Measurements from ENCODE around the gene PPP1R1A. TPM values are rescaled to one million over a fixed set of nuclear protein-coding genes. Genes with fewer than 3 reads are reported as not detected.

Gene PPP1R1A
- total and polyA plus RNA-seq, 2 donors (not counting 1 experiment from before 2014, with no cell fraction given): not detected

DNA sequence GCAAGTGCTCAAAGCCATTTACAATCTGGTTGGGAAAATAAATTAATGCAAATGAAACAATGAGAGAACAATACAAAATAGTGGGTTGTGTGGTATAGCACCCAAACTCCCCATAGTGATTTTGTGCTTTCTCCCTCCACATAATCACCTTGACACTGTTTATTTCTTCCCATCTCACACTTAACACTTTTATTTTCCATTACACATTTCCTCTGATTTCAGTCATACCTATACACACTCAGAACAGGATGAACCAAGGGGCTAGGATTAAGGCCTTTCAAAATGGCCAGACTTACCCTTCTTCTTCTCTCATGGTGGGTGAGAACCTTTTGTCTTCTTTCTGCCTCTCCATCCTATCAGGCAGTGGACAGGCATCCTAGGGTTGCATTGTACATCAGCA lies 53.0 kb downstream of the PPP1R1A start:
- H3K27me3 Mint-ChIP-seq: no peaks in the 10 kb centered on the region
- ChIA-PET POLR2A (no interaction called here), CTCF (interaction anchor here (0.8 kb wide), 1 partner anchor 44 kb away, joined by 5 read pairs; no protein-coding TSS in a partner anchor)
- Histone ChIP-seq H3K4me3 (ENCODE audit: control extremely low read depth in 1 of 5, extremely low read depth in 1 of 5, insufficient read depth in 1 of 5, low read depth in 2 of 5, low read length in 4 of 5) (no peak overlapping the region), H3K27ac (ENCODE audit: low read length in 2 of 2) (no peak overlapping the region), H3K27me3 (replicated peaks in 1 of 4; ENCODE audit: control extremely low read depth in 1 of 4, control insufficient read depth in 3 of 4, insufficient read depth in 4 of 4, low read length in 3 of 4) (no peaks in the 10 kb centered on the region), H3K4me2 (replicated peaks; ENCODE audit: low read depth, low read length, poor library complexity, severe bottlenecking) (no peak overlapping the region), H3K9me3 (ENCODE audit: control extremely low read depth in 1 of 3, control insufficient read depth in 2 of 3, insufficient read depth in 1 of 3, low read length in 2 of 3) (no peaks in the 10 kb centered on the region), H2AFZ (ENCODE audit: insufficient read depth, low read depth, low read length, poor library complexity, severe bottlenecking) (no peak overlapping the region), H3K4me1 (ENCODE audit: control insufficient read depth in 2 of 2, insufficient read depth in 2 of 2, low read length in 2 of 2) (no peaks in the 10 kb centered on the region), H3K79me2 (ENCODE audit: control insufficient read depth, insufficient read depth, low read length) (no peaks in the 10 kb centered on the region), H3K9ac (ENCODE audit: low read length) (peak overlapping the region; percentile 6), H4K20me1 (ENCODE audit: control insufficient read depth, insufficient read depth, low read length, poor library complexity, severe bottlenecking) (no peaks in the 10 kb centered on the region), H3K36me3 (replicated peaks in 1 of 2; ENCODE audit: control extremely low read depth in 1 of 2, control insufficient read depth in 1 of 2, extremely low read depth in 1 of 2, insufficient read depth in 2 of 2, low read length in 1 of 2) (peaks cover 24 to 99% of the 10 kb centered on the region in 2 experiments)
- intact Hi-C loops (cut with micrococcal nuclease): no loop called here
- no peaks in the 10 kb centered on the region for H3K9me3 Mint-ChIP-seq (ENCODE audit: insufficient read depth)
- DNase-seq: no peak
- H3K27ac Mint-ChIP-seq: peak overlapping the region; percentile 1
- no peaks in the 10 kb centered on the region for H3K4me1 Mint-ChIP-seq
- TF ChIP-seq, protein P1, sequence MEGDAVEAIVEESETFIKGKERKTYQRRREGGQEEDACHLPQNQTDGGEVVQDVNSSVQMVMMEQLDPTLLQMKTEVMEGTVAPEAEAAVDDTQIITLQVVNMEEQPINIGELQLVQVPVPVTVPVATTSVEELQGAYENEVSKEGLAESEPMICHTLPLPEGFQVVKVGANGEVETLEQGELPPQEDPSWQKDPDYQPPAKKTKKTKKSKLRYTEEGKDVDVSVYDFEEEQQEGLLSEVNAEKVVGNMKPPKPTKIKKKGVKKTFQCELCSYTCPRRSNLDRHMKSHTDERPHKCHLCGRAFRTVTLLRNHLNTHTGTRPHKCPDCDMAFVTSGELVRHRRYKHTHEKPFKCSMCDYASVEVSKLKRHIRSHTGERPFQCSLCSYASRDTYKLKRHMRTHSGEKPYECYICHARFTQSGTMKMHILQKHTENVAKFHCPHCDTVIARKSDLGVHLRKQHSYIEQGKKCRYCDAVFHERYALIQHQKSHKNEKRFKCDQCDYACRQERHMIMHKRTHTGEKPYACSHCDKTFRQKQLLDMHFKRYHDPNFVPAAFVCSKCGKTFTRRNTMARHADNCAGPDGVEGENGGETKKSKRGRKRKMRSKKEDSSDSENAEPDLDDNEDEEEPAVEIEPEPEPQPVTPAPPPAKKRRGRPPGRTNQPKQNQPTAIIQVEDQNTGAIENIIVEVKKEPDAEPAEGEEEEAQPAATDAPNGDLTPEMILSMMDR (IDR thresholded peaks at IDR 0.05): no peak
- no peak for TF ChIP-seq EZH2 (IDR thresholded peaks at IDR 0.05; ENCODE audit: borderline replicate concordance, insufficient read depth, low read depth, low read length, poor library complexity, severe bottlenecking)
- no peak overlapping the region for H3K4me3 Mint-ChIP-seq
- ATAC-seq (ENCODE audit: low read depth): no peak

- peaks cover 4% of the 10 kb centered on the region for H3K4me1 Mint-ChIP-seq
- peaks cover 39% of the 10 kb centered on the region for H4K20me1 ChIP-seq (ENCODE audit: control insufficient read depth, insufficient read depth, low read length, poor library complexity, severe bottlenecking)
- H3K27me3 ChIP-seq (replicated peaks in 1 of 4; ENCODE audit: control extremely low read depth in 1 of 4, control insufficient read depth in 3 of 4, insufficient read depth in 4 of 4, low read length in 3 of 4): no peaks in the 10 kb centered on the region
- TF ChIP-seq EZH2 (IDR thresholded peaks at IDR 0.05; ENCODE audit: borderline replicate concordance, insufficient read depth, low read depth, low read length, poor library complexity, severe bottlenecking): no peak
- TF ChIP-seq, protein P1 (IDR thresholded peaks at IDR 0.05): no peak
- 100% methylated on average over 4 of the region's 4 CpGs for WGBS (ENCODE audit: insufficient coverage)
- H3K9me3 Mint-ChIP-seq (ENCODE audit: insufficient read depth): no peaks in the 10 kb centered on the region
- ChIA-PET POLR2A (no interaction called here), CTCF (interaction anchor here (1.8 kb wide), 1 partner anchor 10 kb away, joined by 5 read pairs; no protein-coding TSS in a partner anchor)
- ATAC-seq (ENCODE audit: low read depth) (no peak), DNase-seq (no peak)
- no peaks in the 10 kb centered on the region for H3K9me3 ChIP-seq (ENCODE audit: control extremely low read depth in 1 of 3, control insufficient read depth in 2 of 3, insufficient read depth in 1 of 3, low read length in 2 of 3)
- H3K9ac ChIP-seq (ENCODE audit: low read length): no peak overlapping the region
- H2AFZ ChIP-seq (ENCODE audit: insufficient read depth, low read depth, low read length, poor library complexity, severe bottlenecking): no peak overlapping the region
- no peak overlapping the region for H3K27ac Mint-ChIP-seq
- H3K27ac ChIP-seq (ENCODE audit: low read length in 2 of 2): no peak overlapping the region
- intact Hi-C loops (cut with micrococcal nuclease): no loop called here
- no peak overlapping the region for H3K4me2 ChIP-seq (replicated peaks; ENCODE audit: low read depth, low read length, poor library complexity, severe bottlenecking)
- H3K4me3 Mint-ChIP-seq: no peak overlapping the region
- H3K4me3 ChIP-seq (ENCODE audit: control extremely low read depth in 1 of 5, extremely low read depth in 1 of 5, insufficient read depth in 1 of 5, low read depth in 2 of 5, low read length in 4 of 5): no peak overlapping the region
- H3K36me3 ChIP-seq (replicated peaks in 1 of 2; ENCODE audit: control extremely low read depth in 1 of 2, control insufficient read depth in 1 of 2, extremely low read depth in 1 of 2, insufficient read depth in 2 of 2, low read length in 1 of 2): peaks cover 40 to 99% of the 10 kb centered on the region in 2 experiments
- no peaks in the 10 kb centered on the region for H3K27me3 Mint-ChIP-seq
- H3K79me2 ChIP-seq (ENCODE audit: control insufficient read depth, insufficient read depth, low read length): no peaks in the 10 kb centered on the region
- H3K4me1 ChIP-seq (ENCODE audit: control insufficient read depth in 2 of 2, insufficient read depth in 2 of 2, low read length in 2 of 2): no peaks in the 10 kb centered on the region
Measured at GRCh38 chr12:54529581-54529980, 58.9 kb downstream of the PPP1R1A start.

Other genes starting within 250 kb of the PPP1R1A start
- gene GPR84, start 224.2 kb downstream of the PPP1R1A start, total RNA-seq: not detected in 2 replicates
- gene GPR84, start 224.2 kb downstream of the PPP1R1A start, polyA plus RNA-seq: 0.16 and 0.46 TPM in 2 replicates
- gene ZNF385A, start 203.9 kb downstream of the PPP1R1A start, total RNA-seq: 5.1 and 5.3 TPM in 2 replicates
- 4.9 and 6.6 TPM in 2 replicates for gene ZNF385A, start 203.9 kb downstream of the PPP1R1A start, polyA plus RNA-seq
- 6.1 and 6.7 TPM in 2 replicates for gene ITGA5, start 169.4 kb downstream of the PPP1R1A start, total RNA-seq
- 3.6 and 5.8 TPM in 2 replicates for gene ITGA5, start 169.4 kb downstream of the PPP1R1A start, polyA plus RNA-seq
- 2.6 and 3.9 TPM in 2 replicates for gene GTSF1, start 115.1 kb downstream of the PPP1R1A start, total RNA-seq
- 4.1 and 6.4 TPM in 2 replicates for gene GTSF1, start 115.1 kb downstream of the PPP1R1A start, polyA plus RNA-seq
- gene NCKAP1L, start 90.9 kb downstream of the PPP1R1A start, total RNA-seq: 198 and 206 TPM in 2 replicates
- gene NCKAP1L, start 90.9 kb downstream of the PPP1R1A start, polyA plus RNA-seq: 76.0 and 85.9 TPM in 2 replicates
- gene PDE1B, start 39.1 kb downstream of the PPP1R1A start, total RNA-seq: 5.9 and 6.4 TPM in 2 replicates
- 6.2 and 10.1 TPM in 2 replicates for gene PDE1B, start 39.1 kb downstream of the PPP1R1A start, polyA plus RNA-seq
- gene LACRT, start 46.2 kb upstream of the PPP1R1A start, total RNA-seq: not detected in 2 replicates
- gene LACRT, start 46.2 kb upstream of the PPP1R1A start, polyA plus RNA-seq: not detected in 2 replicates
- gene DCD, start 59.7 kb upstream of the PPP1R1A start, total RNA-seq: not detected in 2 replicates
- not detected in 2 replicates for gene DCD, start 59.7 kb upstream of the PPP1R1A start, polyA plus RNA-seq

Measured in B cell (primary cell).